HEK293T (cell line): Measurements from ENCODE around the gene FAM83D.

ENCODE experiments used
- CTCF ChIA-PET: fragments of 350-600 bp; formaldehyde crosslinking; extraction: SDS; loops from one replicate; lab custom pipeline; 2021; ENCODE audit warnings: antibody characterized with exemption, inconsistent platforms; lab: Yijun Ruan, JAX
- POLR2A ChIA-PET: fragments of 350-600 bp; formaldehyde crosslinking; extraction: SDS; loops from one replicate; lab custom pipeline; 2020; ENCODE audit warnings: antibody characterized with exemption, inconsistent platforms; lab: Yijun Ruan, JAX
- DNase-seq: peaks from one replicate; pipeline ENCODE4 v3.0.0; 2012; ENCODE audit warnings: mixed read lengths; ENCODE audit errors: extremely low spot score
- ARNT ChIP-seq: fragments of 450-650 bp; IDR thresholded peaks from 2 replicates; pipeline ENCODE4 v1.6.1; 2017; ENCODE audit warnings: mild to moderate bottlenecking
- BHLHE40 ChIP-seq: fragments of 450-650 bp; IDR thresholded peaks from 2 replicates; pipeline ENCODE4 v1.6.1; 2016; ENCODE audit warnings: mild to moderate bottlenecking, moderate library complexity, borderline replicate concordance
- CTBP1 ChIP-seq: fragments of 450-650 bp; IDR thresholded peaks from 2 replicates; pipeline ENCODE4 v1.6.1; 2016; ENCODE audit warnings: borderline replicate concordance
- ELF4 ChIP-seq: fragments of 450-650 bp; IDR thresholded peaks from 2 replicates; pipeline ENCODE4 v1.6.1; 2017; ENCODE audit warnings: antibody characterized with exemption
- FOXA1 ChIP-seq: fragments of 450-650 bp; IDR thresholded peaks from 2 replicates; pipeline ENCODE4 v1.6.1; 2016; ENCODE audit warnings: mild to moderate bottlenecking
- FOXK2 ChIP-seq: fragments of 450-650 bp; IDR thresholded peaks from 2 replicates; pipeline ENCODE4 v1.6.1; 2016; ENCODE audit warnings: mild to moderate bottlenecking
- FOXM1 ChIP-seq: fragments of 450-650 bp; IDR thresholded peaks from 2 replicates; pipeline ENCODE4 v1.6.1; 2017; ENCODE audit warnings: mild to moderate bottlenecking, borderline replicate concordance
- HDGF ChIP-seq: fragments of 450-650 bp; IDR thresholded peaks from 2 replicates; pipeline ENCODE4 v1.6.1; 2017; ENCODE audit warnings: antibody characterized with exemption, borderline replicate concordance
- L3MBTL2 ChIP-seq: fragments of 450-650 bp; conservative IDR thresholded peaks from 2 replicates; pipeline ENCODE4 v1.6.1; 2016; ENCODE audit warnings: mild to moderate bottlenecking
- LEF1 ChIP-seq: fragments of 450-650 bp; IDR thresholded peaks from 2 replicates; pipeline ENCODE4 v1.6.1; 2017; ENCODE audit warnings: mild to moderate bottlenecking, borderline replicate concordance
- NFRKB ChIP-seq: fragments of 450-650 bp; IDR thresholded peaks from 2 replicates; pipeline ENCODE4 v1.6.1; 2016; ENCODE audit warnings: mild to moderate bottlenecking, moderate library complexity
- SP1 ChIP-seq: fragments of 450-650 bp; IDR thresholded peaks from 2 replicates; pipeline ENCODE4 v1.6.1; 2017
- SUZ12 ChIP-seq: fragments of 450-650 bp; IDR thresholded peaks from 2 replicates; pipeline ENCODE4 v1.6.1; 2016; ENCODE audit warnings: mild to moderate bottlenecking
- TARDBP ChIP-seq: fragments of 450-650 bp; IDR thresholded peaks from 2 replicates; pipeline ENCODE4 v1.6.1; 2016
- ZNF384 ChIP-seq: fragments of 450-650 bp; IDR thresholded peaks from 2 replicates; pipeline ENCODE4 v1.6.1; 2016
- TF ChIP-seq, protein P1 (sequence below): fragments of 450-650 bp; IDR thresholded peaks from 2 replicates; pipeline ENCODE4 v1.6.1; 2016

Gene FAM83D

DNA sequence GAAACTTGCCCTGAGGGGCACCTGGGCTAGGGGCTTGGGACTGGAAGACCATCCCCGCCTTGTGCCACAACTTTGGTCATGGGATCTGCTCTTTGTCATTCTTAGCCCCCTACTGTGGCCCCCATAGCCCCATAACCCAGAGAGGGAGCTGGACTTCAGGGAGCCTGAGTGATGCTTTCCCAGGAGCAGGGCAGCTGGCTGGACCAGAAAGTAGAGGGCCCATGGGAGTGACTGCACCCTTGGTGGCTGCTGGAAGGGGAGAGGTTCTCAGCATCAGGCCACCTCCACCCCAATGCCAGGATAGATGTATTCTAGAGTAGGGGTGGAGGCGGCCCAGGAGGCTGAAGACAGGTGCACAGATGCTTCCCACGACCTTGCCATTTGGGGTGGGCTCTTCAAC, 5.8 kb upstream of the FAM83D start:
- ChIA-PET CTCF (no interaction called here), POLR2A (no interaction called here)
- no peak for DNase-seq
- TF ChIP-seq BHLHE40 (no peak), SP1 (no peak), FOXM1 (no peak), ELF4 (no peak), FOXK2 (no peak), NFRKB (no peak), ZNF384 (no peak), SUZ12 (no peak), CTBP1 (no peak), ARNT (no peak), HDGF (no peak), TARDBP (no peak), L3MBTL2 (no peak), FOXA1 (no peak), LEF1 (no peak)
- TF ChIP-seq, protein P1, sequence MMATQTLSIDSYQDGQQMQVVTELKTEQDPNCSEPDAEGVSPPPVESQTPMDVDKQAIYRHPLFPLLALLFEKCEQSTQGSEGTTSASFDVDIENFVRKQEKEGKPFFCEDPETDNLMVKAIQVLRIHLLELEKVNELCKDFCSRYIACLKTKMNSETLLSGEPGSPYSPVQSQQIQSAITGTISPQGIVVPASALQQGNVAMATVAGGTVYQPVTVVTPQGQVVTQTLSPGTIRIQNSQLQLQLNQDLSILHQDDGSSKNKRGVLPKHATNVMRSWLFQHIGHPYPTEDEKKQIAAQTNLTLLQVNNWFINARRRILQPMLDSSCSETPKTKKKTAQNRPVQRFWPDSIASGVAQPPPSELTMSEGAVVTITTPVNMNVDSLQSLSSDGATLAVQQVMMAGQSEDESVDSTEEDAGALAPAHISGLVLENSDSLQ = no peak

DNA sequence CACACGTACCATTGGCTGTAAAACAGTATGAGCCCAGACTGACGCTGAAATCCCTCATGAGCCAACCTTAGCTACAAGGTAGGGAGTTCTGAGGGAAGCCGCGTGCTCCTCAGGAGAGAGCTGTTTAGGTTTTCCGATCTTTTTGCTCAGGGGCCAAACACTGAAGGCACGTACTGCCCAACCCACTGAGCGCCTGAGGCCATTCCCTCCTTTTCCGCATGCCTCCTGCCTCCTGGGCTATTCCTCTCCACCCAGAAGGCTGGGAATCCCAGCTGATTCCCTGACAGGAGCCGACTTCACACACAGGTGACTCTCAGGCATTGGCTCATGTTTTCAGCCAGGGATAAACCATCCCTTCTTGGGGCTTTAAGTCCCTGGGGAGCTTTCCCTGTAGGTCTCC, 5.4 kb upstream of the FAM83D start:
- POLR2A ChIA-PET = no interaction called here
- CTCF ChIA-PET = no interaction called here
- DNase-seq = no peak
- TF ChIP-seq SP1 (no peak), HDGF (no peak), TARDBP (no peak), SUZ12 (no peak)

GRCh38 chr20:38924718-38925117, 1.5 kb upstream of the FAM83D start:
- POLR2A ChIA-PET = no interaction called here
- CTCF ChIA-PET = no interaction called here
- no peak for TF ChIP-seq ARNT
- TF ChIP-seq NFRKB = no peak
- TF ChIP-seq FOXM1 = no peak
- no peak for TF ChIP-seq SP1
- no peak for TF ChIP-seq FOXK2
- TF ChIP-seq ELF4 = no peak
- no peak for TF ChIP-seq ZNF384
- DNase-seq = no peak

GRCh38 chr20:38926934-38927616, 858 bp downstream of the FAM83D start:
- ChIA-PET POLR2A (interaction anchor here (3.5 kb wide), 1 partner anchor 35 kb away, joined by 14 read pairs; the partner anchor contains the start of gene DHX35), CTCF (no interaction called here)
- no peak for DNase-seq
- TF ChIP-seq SP1 (no peak), TARDBP (no peak), ZNF384 (0 out of 2 replicates have a peak, but pooled peaks have one; percentile 10), BHLHE40 (no peak)

DNA sequence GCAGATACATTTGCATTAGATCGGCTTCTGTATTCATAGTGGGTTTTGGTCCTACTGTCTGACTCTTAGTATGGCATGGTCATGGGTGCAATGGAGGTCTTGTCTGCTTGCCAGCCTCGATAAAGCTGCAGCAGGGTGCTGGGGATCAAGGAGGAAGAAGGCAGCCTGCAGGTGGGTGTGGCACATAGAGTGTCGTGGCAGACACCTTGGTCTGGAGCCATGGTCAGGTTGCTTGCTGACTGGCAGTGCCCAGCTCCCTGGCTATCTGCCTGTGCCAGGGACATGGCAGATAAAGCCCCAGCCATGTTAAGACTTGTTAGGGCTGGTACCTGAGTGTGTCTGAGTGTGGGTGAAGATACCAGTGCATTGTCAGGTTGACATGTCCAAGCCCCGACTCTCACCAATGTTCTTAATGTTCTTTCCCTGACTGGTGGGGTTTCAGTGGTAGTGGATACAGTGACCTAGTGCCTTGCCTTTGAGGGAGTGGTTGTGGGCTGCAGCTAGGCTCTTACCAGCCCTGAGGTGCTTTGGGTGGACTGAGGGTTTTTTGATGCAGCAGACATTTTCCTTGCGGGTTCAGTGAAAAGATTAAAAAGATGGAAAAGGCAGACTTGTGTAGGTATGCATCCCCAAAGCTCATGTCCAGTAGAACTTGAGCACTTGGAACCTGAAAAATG, 1.8 kb downstream of the FAM83D start:
- no peak for TF ChIP-seq FOXM1
- no peak for TF ChIP-seq ARNT
- TF ChIP-seq SP1 = no peak
- TF ChIP-seq, protein P1 = no peak
- TF ChIP-seq ZNF384 = no peak
- TF ChIP-seq FOXK2 = no peak
- no peak for TF ChIP-seq NFRKB
- DNase-seq = no peak
- ChIA-PET CTCF (interaction anchor here (0.7 to 1.4 kb wide), 3 partner anchors 34 to 121 kb away, joined by 3 to 6 read pairs (median 3); partner anchors contain the start of gene DHX35), POLR2A (interaction anchor here (3.5 kb wide), 1 partner anchor 34 kb away, joined by 14 read pairs; the partner anchor contains the start of gene DHX35)

GRCh38 chr20:38930242-38930569, 4.0 kb downstream of the FAM83D start:
- POLR2A ChIA-PET = interaction anchor here (3.5 kb wide), 1 partner anchor 32 kb away, joined by 14 read pairs; the partner anchor contains the start of gene DHX35
- DNase-seq = no peak
- CTCF ChIA-PET = no interaction called here
- TF ChIP-seq LEF1 (no peak), NFRKB (no peak), HDGF (no peak), FOXM1 (no peak), CTBP1 (no peak), ZNF384 (no peak), L3MBTL2 (no peak), TARDBP (no peak), SP1 (no peak), SUZ12 (no peak), FOXK2 (no peak), ARNT (no peak), BHLHE40 (no peak), ELF4 (no peak), FOXA1 (no peak)
- TF ChIP-seq, protein P1 = no peak
